Tibial nerve (tissue), 4 donors: ENCODE measurements around the gene MEGF6.

Experiments
- EP300 ChIP-seq, 2 donors: sonication (generic); formaldehyde crosslinking; IDR thresholded peaks; one replicate each; pipeline ENCODE4 v1.6.1; 2017; ENCODE audit warnings: antibody characterized with exemption in 2 of 2, mild to moderate bottlenecking in 1 of 2
- POLR2A ChIP-seq, 2 donors: fragments of 450-650 bp; IDR thresholded peaks; one replicate each; pipeline ENCODE4 v1.6.1; 2017; ENCODE audit warnings: antibody characterized with exemption in 2 of 2, mild to moderate bottlenecking in 2 of 2, moderate library complexity in 2 of 2
- TF ChIP-seq, protein P1 (sequence below), 5 experiments: fragments of 200-600 bp in 3 of 5; fragments of 450-650 bp in 2 of 5; sonication (generic) in 3 of 5; IDR thresholded peaks; one replicate each; pipeline ENCODE4 v1.5.1; 2016 to 2019; ENCODE audit warnings: antibody characterized with exemption in 5 of 5, mild to moderate bottlenecking in 3 of 5, moderate library complexity in 2 of 5

DNA sequence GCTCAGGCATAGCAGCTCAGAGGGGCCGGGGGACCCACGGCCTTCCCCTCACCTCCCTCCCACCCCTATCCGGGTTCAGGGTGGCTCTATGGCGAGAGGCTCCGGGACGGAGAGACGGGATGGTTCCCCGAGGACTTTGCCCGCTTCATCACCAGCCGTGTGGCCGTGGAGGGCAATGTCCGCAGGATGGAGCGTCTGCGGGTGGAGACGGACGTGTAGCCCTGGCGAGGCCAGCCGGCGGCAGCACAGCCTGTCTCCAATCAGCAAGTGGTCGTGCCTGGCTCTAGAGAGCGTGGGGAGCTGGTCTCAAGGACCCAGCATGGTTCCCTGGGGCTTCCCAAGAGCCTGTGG lies 131.0 kb downstream of the MEGF6 start:
- TF ChIP-seq POLR2A (IDR thresholded peaks at IDR 0.05), result no peak
- TF ChIP-seq, protein P1, sequence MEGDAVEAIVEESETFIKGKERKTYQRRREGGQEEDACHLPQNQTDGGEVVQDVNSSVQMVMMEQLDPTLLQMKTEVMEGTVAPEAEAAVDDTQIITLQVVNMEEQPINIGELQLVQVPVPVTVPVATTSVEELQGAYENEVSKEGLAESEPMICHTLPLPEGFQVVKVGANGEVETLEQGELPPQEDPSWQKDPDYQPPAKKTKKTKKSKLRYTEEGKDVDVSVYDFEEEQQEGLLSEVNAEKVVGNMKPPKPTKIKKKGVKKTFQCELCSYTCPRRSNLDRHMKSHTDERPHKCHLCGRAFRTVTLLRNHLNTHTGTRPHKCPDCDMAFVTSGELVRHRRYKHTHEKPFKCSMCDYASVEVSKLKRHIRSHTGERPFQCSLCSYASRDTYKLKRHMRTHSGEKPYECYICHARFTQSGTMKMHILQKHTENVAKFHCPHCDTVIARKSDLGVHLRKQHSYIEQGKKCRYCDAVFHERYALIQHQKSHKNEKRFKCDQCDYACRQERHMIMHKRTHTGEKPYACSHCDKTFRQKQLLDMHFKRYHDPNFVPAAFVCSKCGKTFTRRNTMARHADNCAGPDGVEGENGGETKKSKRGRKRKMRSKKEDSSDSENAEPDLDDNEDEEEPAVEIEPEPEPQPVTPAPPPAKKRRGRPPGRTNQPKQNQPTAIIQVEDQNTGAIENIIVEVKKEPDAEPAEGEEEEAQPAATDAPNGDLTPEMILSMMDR (IDR thresholded peaks at IDR 0.05), result no peak
- TF ChIP-seq EP300 (IDR thresholded peaks at IDR 0.05), result no peak
